A549 (cell line): ENCODE measurements around the gene PDGFC.

ENCODE experiments used
- CEBPB ChIP-seq, 2 experiments: fragments of >200 bp in 1 of 2; sonication (Bioruptor Twin) in 1 of 2; formaldehyde crosslinking in 1 of 2; IDR thresholded peaks; 2 replicates each; pipeline ENCODE4 v1.6.1; 2012 to 2016
- CTCF ChIP-seq: fragments of >200 bp; sonication (Bioruptor Twin); formaldehyde crosslinking; IDR thresholded peaks from 3 replicates; pipeline ENCODE4 v1.5.1; 2016
- EP300 ChIP-seq, 2 experiments: fragments of >200 bp; sonication (Bioruptor Twin); formaldehyde crosslinking; IDR thresholded peaks; 2 replicates in 1 of 2; 3 replicates in 1 of 2; pipeline ENCODE4 v1.6.1; 2016 to 2017
- ESRRA ChIP-seq: fragments of 150-350 bp; IDR thresholded peaks from 2 replicates; pipeline ENCODE4 v1.6.1; 2014; ENCODE audit warnings: mild to moderate bottlenecking, low read length, borderline replicate concordance
- FOSL2 ChIP-seq, 2 experiments: fragments of 450-650 bp in 1 of 2; fragments of >200 bp in 1 of 2; sonication (Bioruptor Twin) in 1 of 2; formaldehyde crosslinking; IDR thresholded peaks; 2 replicates each; pipeline versions ENCODE4 v1.5.0 to v1.6.1; 2016 to 2020; ENCODE audit warnings: mild to moderate bottlenecking in 1 of 2, moderate library complexity in 1 of 2
- HOXB13 ChIP-seq: fragments of 250-450 bp; sonication (Bioruptor Pico); IDR thresholded peaks from 2 replicates; pipeline ENCODE4 v1.5.0; 2020; ENCODE audit warnings: low read depth, mild to moderate bottlenecking, moderate library complexity
- JUN ChIP-seq, 2 experiments: fragments of >200 bp; sonication (Bioruptor Twin); formaldehyde crosslinking; IDR thresholded peaks; 2 replicates in 1 of 2; 3 replicates in 1 of 2; pipeline ENCODE4 v1.6.1; 2016 to 2017
- MAX ChIP-seq: IDR thresholded peaks from 2 replicates; pipeline ENCODE4 v1.6.1; 2012
- NR3C1 ChIP-seq: fragments of >200 bp; sonication (Bioruptor Twin); formaldehyde crosslinking; IDR thresholded peaks from 3 replicates; pipeline ENCODE4 v1.6.1; 2017
- POLR2A ChIP-seq: IDR thresholded peaks from 2 replicates; pipeline ENCODE4 v1.6.1; 2012; ENCODE audit warnings: mild to moderate bottlenecking, low read length
- RAD21 ChIP-seq, 2 experiments: fragments of >200 bp in 1 of 2; sonication (Bioruptor Twin) in 1 of 2; formaldehyde crosslinking in 1 of 2; IDR thresholded peaks in 1 of 2; conservative IDR thresholded peaks in 1 of 2; 2 replicates in 1 of 2; 3 replicates in 1 of 2; pipeline ENCODE4 v1.6.1; 2012 to 2018; ENCODE audit warnings: inconsistent platforms in 1 of 2
- RARB ChIP-seq: fragments of 250-450 bp; sonication (Bioruptor Pico); IDR thresholded peaks from 2 replicates; pipeline ENCODE4 v1.8.0; 2021; ENCODE audit warnings: mild to moderate bottlenecking, moderate library complexity
- SMC3 ChIP-seq: fragments of >200 bp; sonication (Bioruptor Twin); formaldehyde crosslinking; IDR thresholded peaks from 3 replicates; pipeline ENCODE4 v1.6.1; 2018; ENCODE audit warnings: inconsistent platforms
- USF2 ChIP-seq: fragments of 450-650 bp; IDR thresholded peaks from 2 replicates; pipeline ENCODE4 v1.6.1; 2014; ENCODE audit warnings: antibody characterized with exemption

- no peak for TF ChIP-seq CTCF
- no peak for TF ChIP-seq RAD21 (conservative IDR thresholded peaks at IDR 0.05 in 1 of 2, IDR thresholded peaks at IDR 0.05 in 1 of 2)
- TF ChIP-seq CEBPB (IDR thresholded peaks at IDR 0.05) = no peak
- TF ChIP-seq SMC3 = no peak
- no peak for TF ChIP-seq ESRRA
- TF ChIP-seq FOSL2 (IDR thresholded peaks at IDR 0.05) = no peak
- no peak for TF ChIP-seq FOSL2 (CRISPR knock-in tag; IDR thresholded peaks at IDR 0.05)
- TF ChIP-seq POLR2A = no peak
- no peak for TF ChIP-seq USF2
- no peak for TF ChIP-seq RARB (CRISPR knock-in tag)
- TF ChIP-seq JUN (IDR thresholded peaks at IDR 0.05) = no peak
- TF ChIP-seq HOXB13 (CRISPR knock-in tag) = no peak
- TF ChIP-seq MAX = no peak
- no peak for TF ChIP-seq EP300 (IDR thresholded peaks at IDR 0.05)
- no peak for TF ChIP-seq NR3C1
Measured at GRCh38 chr4:156958276-156959074, 13.1 kb downstream of the PDGFC start.
